ENCODE measurements around the gene CSRP1.

DNA sequence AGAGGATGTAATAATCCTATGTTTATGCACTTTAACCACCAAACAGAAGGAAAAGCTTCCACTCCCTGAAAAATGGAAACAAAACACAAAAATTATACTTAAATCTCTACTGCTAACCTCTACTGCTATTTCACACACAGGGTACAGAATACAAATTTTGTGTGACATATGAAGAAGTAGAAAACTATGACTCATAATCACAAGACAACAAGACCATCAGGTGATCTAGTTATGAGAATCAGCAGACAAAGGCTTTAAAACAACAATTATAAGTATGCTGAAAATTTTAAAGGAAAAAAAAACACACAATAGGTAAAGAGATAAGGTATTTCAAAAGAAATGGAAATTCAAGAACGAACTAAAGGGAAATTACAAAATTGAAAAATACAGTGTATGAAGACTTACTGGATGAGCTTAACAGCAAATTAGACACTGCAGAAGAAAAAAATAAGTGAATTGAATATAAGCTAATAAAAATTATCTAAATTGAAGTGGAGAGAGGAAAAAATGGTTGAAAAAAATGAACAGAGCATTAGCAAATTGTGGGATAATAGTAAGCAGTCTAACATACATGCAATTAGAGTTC is 18.4 kb upstream of the CSRP1 start:
- TF ChIP-seq CTCF (IDR thresholded peaks at IDR 0.05) = no peak
- no peak for TF ChIP-seq POLR2A (IDR thresholded peaks at IDR 0.05)
